DND-41 (cell line): ENCODE data around the gene SERPINI1.

Experiments
- EZH2 ChIP-seq: IDR thresholded peaks from 3 replicates; pipeline ENCODE4 v1.6.1; 2012; ENCODE audit warnings: borderline replicate concordance, low read depth, mild to moderate bottlenecking, moderate library complexity, low read length, inconsistent platforms; ENCODE audit not compliant: severe bottlenecking
- TF ChIP-seq, protein P1 (sequence below): IDR thresholded peaks from 2 replicates; pipeline ENCODE4 v1.5.1; 2012; ENCODE audit warnings: borderline replicate concordance, low read length, moderate library complexity, mild to moderate bottlenecking; ENCODE audit not compliant: poor library complexity, severe bottlenecking; ENCODE audit errors: extremely low read depth

DNA sequence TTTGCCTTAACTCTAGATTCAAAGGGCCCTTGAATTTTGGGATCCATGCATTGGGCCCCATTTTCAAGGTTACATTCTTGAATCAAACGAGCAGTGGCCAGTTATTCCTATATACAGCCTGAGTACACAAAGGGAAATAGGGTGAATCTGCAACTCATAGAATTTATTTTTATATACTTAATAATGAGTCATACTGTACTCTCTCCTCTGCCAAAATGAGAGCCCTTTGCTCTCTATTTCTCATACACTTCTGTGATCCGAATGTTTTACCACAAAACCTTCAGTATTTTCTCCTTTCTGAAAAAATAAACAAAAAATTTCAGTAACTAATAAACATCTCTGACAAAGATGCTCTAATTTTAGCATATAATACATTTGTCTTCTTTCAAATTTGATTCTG lies 116.7 kb downstream of the SERPINI1 start:
- TF ChIP-seq, protein P1, sequence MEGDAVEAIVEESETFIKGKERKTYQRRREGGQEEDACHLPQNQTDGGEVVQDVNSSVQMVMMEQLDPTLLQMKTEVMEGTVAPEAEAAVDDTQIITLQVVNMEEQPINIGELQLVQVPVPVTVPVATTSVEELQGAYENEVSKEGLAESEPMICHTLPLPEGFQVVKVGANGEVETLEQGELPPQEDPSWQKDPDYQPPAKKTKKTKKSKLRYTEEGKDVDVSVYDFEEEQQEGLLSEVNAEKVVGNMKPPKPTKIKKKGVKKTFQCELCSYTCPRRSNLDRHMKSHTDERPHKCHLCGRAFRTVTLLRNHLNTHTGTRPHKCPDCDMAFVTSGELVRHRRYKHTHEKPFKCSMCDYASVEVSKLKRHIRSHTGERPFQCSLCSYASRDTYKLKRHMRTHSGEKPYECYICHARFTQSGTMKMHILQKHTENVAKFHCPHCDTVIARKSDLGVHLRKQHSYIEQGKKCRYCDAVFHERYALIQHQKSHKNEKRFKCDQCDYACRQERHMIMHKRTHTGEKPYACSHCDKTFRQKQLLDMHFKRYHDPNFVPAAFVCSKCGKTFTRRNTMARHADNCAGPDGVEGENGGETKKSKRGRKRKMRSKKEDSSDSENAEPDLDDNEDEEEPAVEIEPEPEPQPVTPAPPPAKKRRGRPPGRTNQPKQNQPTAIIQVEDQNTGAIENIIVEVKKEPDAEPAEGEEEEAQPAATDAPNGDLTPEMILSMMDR, result no peak
- no peak for TF ChIP-seq EZH2
